Measurements from ENCODE around the gene NANS.
A peak's percentile ranks its signal among the peaks of the same experiment; 100 is the strongest.
"Not testable (repeated sequence)": the region's sequence is repeated elsewhere in the genome, so short reads cannot be mapped to it uniquely, and the experiment has no call there.

NANS gene

DNA sequence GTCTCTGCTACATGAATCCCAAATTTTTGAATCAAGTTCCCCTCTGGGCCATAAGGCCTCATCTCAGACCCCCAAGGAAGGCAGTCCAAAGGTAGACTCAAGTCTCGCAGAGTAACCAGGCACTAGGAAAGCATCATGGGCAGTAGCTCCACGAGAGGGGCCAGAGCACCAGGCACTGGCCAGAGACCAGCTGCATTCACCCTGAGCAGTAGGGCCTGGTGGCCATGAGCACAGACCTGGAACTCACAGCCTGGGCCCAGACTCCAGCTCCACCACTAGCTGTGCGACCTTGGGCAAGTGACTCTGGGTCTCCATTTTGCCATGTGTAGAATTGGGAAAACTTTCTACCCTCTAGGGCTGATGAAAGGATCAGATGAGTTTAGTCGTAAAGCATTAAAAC, 28.5 kb downstream of the NANS start:
- DNase-seq, result no peak
- Histone ChIP-seq H3K27ac (no peak overlapping the region), H3K27me3 (replicated peaks) (no peaks in the 10 kb centered on the region), H3K36me3 (replicated peaks) (peaks cover 47% of the 10 kb centered on the region), H3K4me3 (ENCODE audit: low read depth, low read length) (no peak overlapping the region)
- TF ChIP-seq CTCF (IDR thresholded peaks at IDR 0.05; ENCODE audit: low read depth, low read length, missing control alignments), result no peak
- in situ Hi-C loops (cut with HindIII; ENCODE audit: low pct_ligation_motif_present, low sequenced_read_pairs), result no loop called here

- Histone ChIP-seq H3K27ac (no peak overlapping the region), H3K27me3 (replicated peaks) (no peaks in the 10 kb centered on the region), H3K4me3 (ENCODE audit: low read depth, low read length) (no peak overlapping the region), H3K36me3 (replicated peaks) (peaks cover 38% of the 10 kb centered on the region)
- DNase-seq, result no peak
- in situ Hi-C loops (cut with HindIII; ENCODE audit: low pct_ligation_motif_present, low sequenced_read_pairs), result no loop called here
- TF ChIP-seq CTCF (IDR thresholded peaks at IDR 0.05; ENCODE audit: low read depth, low read length, missing control alignments), result no peak
Measured at GRCh38 chr9:98085944-98086343, 29.4 kb downstream of the NANS start.

DNA sequence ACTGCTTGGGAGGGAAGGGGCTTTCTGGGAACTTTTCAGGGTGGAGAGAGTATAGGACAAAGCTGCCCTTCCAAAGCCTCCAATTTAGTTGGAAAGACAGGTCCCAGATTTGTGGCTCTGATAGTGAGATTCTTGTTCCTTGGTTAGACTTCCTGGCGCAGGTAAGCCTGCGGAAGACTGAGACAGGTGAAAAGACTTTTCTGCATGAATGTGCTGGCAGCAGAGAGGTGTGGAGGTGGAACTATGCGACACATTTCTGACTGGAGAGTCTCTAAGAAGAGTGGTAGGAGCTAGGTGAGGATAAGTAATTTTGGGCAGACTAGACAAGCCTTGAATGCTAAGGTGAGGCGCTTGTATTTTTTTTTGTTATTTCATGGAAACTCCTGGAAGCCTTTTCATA, 29.9 kb downstream of the NANS start:
- DNase-seq, result no peak
- no peak overlapping the region for H3K27ac ChIP-seq
- in situ Hi-C loops (cut with HindIII; ENCODE audit: low pct_ligation_motif_present, low sequenced_read_pairs), result no loop called here
- peaks cover 33% of the 10 kb centered on the region for H3K36me3 ChIP-seq (replicated peaks)
- no peak for TF ChIP-seq CTCF (IDR thresholded peaks at IDR 0.05; ENCODE audit: low read depth, low read length, missing control alignments)
- H3K27me3 ChIP-seq (replicated peaks), result no peaks in the 10 kb centered on the region
- no peak overlapping the region for H3K4me3 ChIP-seq (ENCODE audit: low read depth, low read length)

DNA sequence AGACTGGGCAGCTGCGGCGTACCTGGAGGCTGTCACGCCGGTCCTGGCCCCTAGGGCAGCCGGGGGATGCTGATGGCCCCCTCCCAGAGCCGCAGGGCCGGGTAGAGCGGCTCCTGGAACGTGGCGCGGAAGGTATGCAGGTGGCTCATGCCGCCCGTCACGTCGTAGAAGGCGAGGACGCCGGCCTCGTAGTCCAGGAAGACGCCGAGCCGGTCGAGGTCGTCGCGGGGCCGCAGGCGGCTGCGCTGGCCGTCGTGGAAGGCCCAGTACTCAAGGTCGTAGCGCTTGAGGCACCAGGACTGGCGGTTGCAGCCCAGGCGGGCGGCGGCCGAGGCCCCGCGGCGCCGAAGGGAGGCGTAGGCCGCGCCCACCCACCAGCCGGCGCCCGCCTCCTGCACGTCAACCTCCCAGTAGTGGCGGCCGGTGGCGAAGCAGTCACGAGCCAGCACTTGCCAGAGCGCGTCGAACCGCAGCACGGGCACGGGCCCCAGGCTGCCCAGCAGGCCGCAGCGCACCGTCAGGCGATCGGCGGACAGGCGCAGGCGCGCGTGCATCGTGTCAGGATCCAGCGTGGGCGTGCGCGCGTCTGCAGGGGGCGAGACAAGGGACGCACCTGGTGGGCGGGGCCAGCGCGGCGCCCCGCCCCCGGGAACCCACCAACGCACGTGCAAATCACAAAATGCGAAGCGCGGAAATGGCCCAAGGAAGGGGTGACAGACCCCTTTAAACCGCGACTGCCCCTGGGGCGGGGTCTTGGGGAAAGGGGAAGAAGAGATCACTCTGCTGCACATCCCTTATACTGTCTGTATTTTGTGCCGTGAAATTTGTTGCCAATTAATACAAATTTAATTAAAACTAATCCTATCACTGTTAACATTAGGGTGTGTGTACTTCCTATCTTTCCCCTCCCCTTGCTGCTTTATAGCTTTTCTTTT, 31.2 kb downstream of the NANS start:
- peak overlapping the region; percentile 41 for H3K4me3 ChIP-seq (ENCODE audit: low read depth, low read length)
- no peak overlapping the region for H3K27ac ChIP-seq
- H3K27me3 ChIP-seq (replicated peaks), result no peaks in the 10 kb centered on the region
- peak; percentile 39 for DNase-seq
- TF ChIP-seq CTCF (IDR thresholded peaks at IDR 0.05; ENCODE audit: low read depth, low read length, missing control alignments), result peak; percentile 19
- in situ Hi-C loops (cut with HindIII; ENCODE audit: low pct_ligation_motif_present, low sequenced_read_pairs), result no loop called here
- peaks cover 21% of the 10 kb centered on the region for H3K36me3 ChIP-seq (replicated peaks)

DNA sequence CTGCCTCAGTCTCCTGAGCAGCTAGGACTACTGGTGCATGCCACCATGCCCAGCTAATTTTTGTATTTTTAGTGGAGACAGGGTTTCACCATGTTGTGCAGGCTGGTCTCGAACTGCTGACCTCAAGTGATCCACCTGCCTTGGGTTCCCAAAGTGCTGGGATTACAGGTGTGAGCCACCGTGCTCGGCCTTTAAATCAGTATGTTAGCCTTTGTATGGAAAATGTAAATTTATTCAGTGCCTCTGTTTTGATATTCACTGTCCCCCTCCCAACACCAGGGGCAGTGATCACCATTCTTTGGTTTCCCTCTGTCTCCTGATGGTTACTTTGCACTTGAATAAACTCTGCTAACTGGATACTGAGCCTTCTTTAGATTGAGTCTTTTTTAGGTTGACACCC, 34.1 kb downstream of the NANS start:
- in situ Hi-C loops (cut with HindIII; ENCODE audit: low pct_ligation_motif_present, low sequenced_read_pairs); H3K36me3 ChIP-seq (replicated peaks); H3K4me3 ChIP-seq (ENCODE audit: low read depth, low read length); H3K27me3 ChIP-seq (replicated peaks); DNase-seq; H3K27ac ChIP-seq: not testable (repeated sequence)
- peak; percentile 20 for TF ChIP-seq CTCF (IDR thresholded peaks at IDR 0.05; ENCODE audit: low read depth, low read length, missing control alignments)

Measured in brain microvascular endothelial cell (primary cell).